SK-N-MC (cell line): ENCODE measurements around the gene GANAB.
A peak's percentile ranks its signal among the peaks of the same experiment; 100 is the strongest.

ENCODE experiments used
- DNase-seq: peaks from one replicate; pipeline ENCODE4 v3.0.0-alpha.2; 2011; ENCODE audit warnings: low read depth, low spot score
- H3K27ac ChIP-seq: fragments of 200-600 bp; sonication (generic); 2 replicates; pipeline ENCODE4 v1.5.1; 2016; ENCODE audit warnings: mixed run types
- H3K36me3 ChIP-seq: fragments of 200-600 bp; sonication (generic); 2 replicates; pipeline ENCODE4 v1.6.1; 2017; ENCODE audit warnings: antibody characterized with exemption, low read length, mixed read lengths; ENCODE audit not compliant: insufficient read depth
- H3K4me3 ChIP-seq: fragments of 200-600 bp; sonication (generic); 2 replicates; pipeline ENCODE4 v1.5.1; 2016
- H3K9ac ChIP-seq: fragments of 200-600 bp; sonication (generic); 2 replicates; pipeline ENCODE4 v1.8.0; 2017; ENCODE audit warnings: mixed run types, mixed read lengths; ENCODE audit not compliant: insufficient read length
- H3K9me3 ChIP-seq: fragments of 200-600 bp; sonication (generic); 2 replicates; pipeline ENCODE4 v1.6.1; 2017; ENCODE audit warnings: low read depth, mild to moderate bottlenecking, antibody characterized with exemption, low read length, moderate library complexity, mixed read lengths
- EZH2 ChIP-seq: fragments of 200-600 bp; sonication (generic); IDR thresholded peaks from one replicate; pipeline ENCODE4 v1.6.1; 2017; ENCODE audit warnings: antibody characterized with exemption
- FOXP2 ChIP-seq: optimal IDR thresholded peaks from 2 replicates; pipeline ENCODE3; 2011; ENCODE audit warnings: mild to moderate bottlenecking, moderate library complexity; ENCODE audit not compliant: insufficient read depth; ENCODE audit errors: extremely low read length, control extremely low read depth
- POLR2AphosphoS5 ChIP-seq: IDR thresholded peaks from 2 replicates; pipeline ENCODE4 v1.6.1; 2012; ENCODE audit warnings: mild to moderate bottlenecking, low read depth, low read length, borderline replicate concordance

The GANAB gene

GRCh38 chr11:62580959-62581715 is 65.3 kb downstream of the GANAB start:
- H3K9ac ChIP-seq, result no peak overlapping the region
- H3K36me3 ChIP-seq, result peaks cover 54% of the 10 kb centered on the region
- H3K9me3 ChIP-seq, result no peaks in the 10 kb centered on the region
- DNase-seq, result no peak
- no peak for TF ChIP-seq FOXP2
- TF ChIP-seq POLR2AphosphoS5, result no peak
- TF ChIP-seq EZH2, result no peak
- H3K27ac ChIP-seq, result no peak overlapping the region
- no peak overlapping the region for H3K4me3 ChIP-seq

GRCh38 chr11:62579252-62579651 is 67.2 kb downstream of the GANAB start:
- TF ChIP-seq FOXP2 (no peak), EZH2 (no peak), POLR2AphosphoS5 (no peak)
- no peak overlapping the region for H3K9ac ChIP-seq
- no peaks in the 10 kb centered on the region for H3K9me3 ChIP-seq
- no peak overlapping the region for H3K27ac ChIP-seq
- DNase-seq, result no peak
- peaks cover 52% of the 10 kb centered on the region; the same call in 1 of the 2 replicates for H3K36me3 ChIP-seq
- H3K4me3 ChIP-seq, result no peak overlapping the region

- no peak for TF ChIP-seq FOXP2
- no peak for TF ChIP-seq EZH2
- no peak for TF ChIP-seq POLR2AphosphoS5
- Histone ChIP-seq H3K4me3 (no peak overlapping the region), H3K9ac (no peak overlapping the region), H3K27ac (no peak overlapping the region), H3K36me3 (peaks cover 45% of the 10 kb centered on the region; the same call in 1 of the 2 replicates), H3K9me3 (no peaks in the 10 kb centered on the region)
- DNase-seq, result no peak
Measured at GRCh38 chr11:62578541-62578940, 67.9 kb downstream of the GANAB start.

GRCh38 chr11:62577046-62577714 is 69.2 kb downstream of the GANAB start:
- H3K9ac ChIP-seq, result no peak overlapping the region
- TF ChIP-seq FOXP2 (no peak), EZH2 (no peak)
- H3K4me3 ChIP-seq, result no peak overlapping the region

GRCh38 chr11:62575837-62576236 is 70.6 kb downstream of the GANAB start:
- Histone ChIP-seq H3K9me3 (no peaks in the 10 kb centered on the region), H3K36me3 (peaks cover 57% of the 10 kb centered on the region), H3K9ac (no peak overlapping the region), H3K27ac (no peak overlapping the region), H3K4me3 (no peak overlapping the region)
- DNase-seq, result no peak
- TF ChIP-seq FOXP2 (no peak), POLR2AphosphoS5 (no peak), EZH2 (no peak)

More at GRCh38 chr11:62577046-62577714, 69.2 kb downstream of the GANAB start:
- Histone ChIP-seq H3K36me3 (peaks cover 53% of the 10 kb centered on the region), H3K9me3 (no peaks in the 10 kb centered on the region), H3K27ac (no peak overlapping the region)
- DNase-seq, result no peak

GRCh38 chr11:62575156-62575555 is 71.3 kb downstream of the GANAB start:
- DNase-seq, result no peak
- peaks cover 61% of the 10 kb centered on the region for H3K36me3 ChIP-seq
- H3K4me3 ChIP-seq, result peak overlapping the region; percentile 83
- TF ChIP-seq EZH2 (no peak), FOXP2 (no peak), POLR2AphosphoS5 (no peak)
- peak overlapping the region; percentile 87 for H3K9ac ChIP-seq
- H3K9me3 ChIP-seq, result no peaks in the 10 kb centered on the region
- no peak overlapping the region for H3K27ac ChIP-seq
